Stimulated activated CD4-positive, alpha-beta T cell treated with anti-CD3 and anti-CD28 coated beads, Interleukin-1b, Interleukin-23, amount 100 ng/mL, for 1 hour (primary cell): ENCODE data around the gene PSME3IP1.
"Not testable (repeated sequence)": the region's sequence is repeated elsewhere in the genome, so short reads cannot be mapped to it uniquely, and the experiment has no call there.

ENCODE experiments used
- DNase-seq, 2 donors: peaks; one replicate each; pipeline ENCODE4 v3.0.0-alpha.2; 2020; ENCODE audit warnings: low read depth in 2 of 2

Gene PSME3IP1

GRCh38 chr16:57123974-57124674 is 61.7 kb downstream of the PSME3IP1 start:
- no peak for DNase-seq

- DNase-seq, result no peak
These were observed 62.4 kb downstream of the PSME3IP1 start for GRCh38 chr16:57123216-57123973.

- DNase-seq, result no peak
These were observed 67.3 kb downstream of the PSME3IP1 start for GRCh38 chr16:57118461-57119084.

GRCh38 chr16:57115514-57116182 is 70.2 kb downstream of the PSME3IP1 start:
- no peak for DNase-seq

DNA sequence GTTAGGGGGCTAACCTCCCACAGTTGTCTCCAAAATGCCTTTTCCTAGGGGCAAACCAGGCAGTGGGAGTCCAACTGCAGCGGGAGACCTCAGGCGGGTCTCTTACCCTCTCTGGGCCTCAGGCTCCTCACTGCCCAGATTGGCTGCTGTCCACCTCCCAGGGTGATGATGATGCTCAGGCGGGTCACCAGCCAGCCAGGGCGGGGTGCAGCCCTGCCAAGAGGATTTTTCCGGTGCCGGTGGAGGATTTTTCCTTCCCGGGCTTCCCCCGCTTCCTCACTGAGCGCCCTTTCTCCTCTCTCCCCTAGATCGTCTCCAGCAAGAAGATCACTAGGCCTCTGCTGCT is 70.7 kb downstream of the PSME3IP1 start:
- DNase-seq, result no peak

DNA sequence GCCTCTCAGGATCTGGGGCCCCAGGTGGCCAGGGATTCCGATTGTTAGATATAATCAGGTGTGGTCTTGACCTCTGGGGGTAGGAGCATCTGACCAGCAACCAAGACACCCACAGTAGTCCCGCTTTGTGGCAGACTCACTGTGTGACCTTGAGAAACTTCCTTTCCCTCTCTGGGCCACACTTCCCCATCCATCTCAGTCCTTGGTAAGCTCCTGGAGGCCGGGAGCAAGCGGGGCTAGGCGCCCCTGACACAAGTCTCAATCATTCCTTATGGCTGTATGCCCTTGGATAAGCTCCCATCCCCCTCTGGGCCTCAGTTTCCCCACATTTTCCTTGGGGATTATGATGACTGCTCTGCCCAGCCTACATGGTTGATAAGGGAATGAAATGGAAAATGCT is 72.2 kb downstream of the PSME3IP1 start:
- DNase-seq, result no peak

DNA sequence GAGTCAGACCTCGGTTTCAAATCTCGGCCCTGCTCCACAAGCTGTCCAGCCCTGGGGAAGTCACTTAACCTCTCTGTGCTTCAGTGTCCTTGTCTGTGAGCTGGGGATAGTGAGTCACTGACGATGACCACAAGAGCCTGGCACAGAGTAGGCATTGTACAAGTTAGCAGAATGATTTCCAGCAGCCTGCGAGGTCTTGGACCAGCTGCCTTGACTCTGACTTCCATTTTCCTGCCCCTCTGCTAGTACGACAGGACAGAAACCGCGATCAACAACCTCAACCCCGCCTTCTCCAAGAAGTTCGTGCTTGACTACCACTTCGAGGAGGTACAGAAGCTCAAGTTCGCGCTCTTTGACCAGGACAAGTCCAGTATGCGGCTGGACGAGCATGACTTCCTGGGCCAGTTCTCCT is 72.8 kb downstream of the PSME3IP1 start:
- no peak for DNase-seq

- no peak for DNase-seq
These were observed 73.3 kb downstream of the PSME3IP1 start for GRCh38 chr16:57112403-57113041.

DNA sequence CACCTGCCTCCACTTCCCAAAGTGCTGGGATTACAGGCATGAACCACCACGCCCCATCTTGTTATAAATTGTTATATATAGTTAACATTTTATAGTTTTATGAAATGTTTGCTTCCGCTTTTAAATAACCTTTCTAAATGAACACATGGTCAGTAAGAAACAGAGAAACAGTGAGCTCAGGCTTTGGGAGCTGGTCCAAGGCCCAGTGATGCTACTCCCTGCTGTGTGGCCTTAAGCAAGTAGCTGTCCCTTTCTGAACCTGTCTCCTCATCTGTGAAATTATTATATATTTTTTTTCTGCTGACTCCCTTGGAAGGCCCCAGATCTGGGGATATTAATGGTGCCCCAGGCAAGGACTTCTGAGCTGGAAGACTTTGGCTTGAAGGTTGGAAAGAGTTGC is 74.4 kb downstream of the PSME3IP1 start:
- DNase-seq, result no peak

DNA sequence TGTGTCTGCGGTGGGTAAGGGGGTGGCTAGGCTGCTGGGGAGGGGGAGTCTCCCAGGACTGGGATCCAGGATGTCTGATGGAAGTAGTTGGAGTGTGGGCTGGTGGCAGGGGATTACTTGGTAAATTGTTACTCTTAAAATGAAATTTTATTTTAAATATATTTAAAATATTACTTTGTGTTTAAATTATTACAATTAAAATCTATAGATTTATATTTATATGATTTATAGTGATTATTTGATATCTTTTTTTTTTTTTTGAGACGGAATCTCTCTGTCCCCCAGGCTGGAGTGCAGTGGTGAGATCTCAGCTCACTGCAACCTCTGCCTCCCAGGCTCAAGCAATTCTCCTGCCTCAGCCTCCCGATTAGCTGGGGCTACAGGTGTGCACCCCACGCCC is 74.9 kb downstream of the PSME3IP1 start:
- no peak for DNase-seq

- DNase-seq, result not testable (repeated sequence)
These were observed 76.4 kb downstream of the PSME3IP1 start for GRCh38 chr16:57109259-57110105.

- no peak for DNase-seq
These were observed 77.4 kb downstream of the PSME3IP1 start for GRCh38 chr16:57108432-57108831.

DNA sequence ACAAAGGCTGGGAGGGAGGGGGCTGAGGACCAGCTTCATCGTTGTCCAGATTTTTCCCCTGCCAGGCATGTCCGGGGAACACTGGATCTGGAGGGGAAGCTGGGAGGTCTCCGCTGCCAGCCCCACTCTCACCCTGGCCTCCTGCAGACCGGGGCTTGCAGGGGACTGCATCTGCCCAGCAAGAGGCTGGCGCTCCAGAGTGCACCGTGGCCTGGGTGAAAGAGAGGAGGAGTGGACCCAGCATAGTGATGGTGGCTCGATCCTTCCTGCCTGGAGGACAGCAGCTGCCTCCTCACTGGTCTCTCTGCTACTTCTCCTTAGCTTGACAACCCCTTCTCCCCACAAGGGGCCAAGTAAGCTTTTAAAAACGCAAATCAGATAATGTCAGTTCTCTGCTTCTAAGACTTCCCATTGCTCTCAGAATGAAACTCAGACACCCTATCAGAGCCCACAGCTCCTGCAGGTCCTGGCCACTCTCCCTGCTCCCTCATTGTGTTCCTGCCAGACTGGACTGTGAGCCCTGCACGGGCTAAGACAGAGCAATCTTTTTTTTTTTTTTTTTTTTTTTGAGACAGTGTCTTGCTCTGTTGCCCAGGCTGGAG is 78.4 kb downstream of the PSME3IP1 start:
- DNase-seq, result no peak

GRCh38 chr16:57106767-57107166 is 79.1 kb downstream of the PSME3IP1 start:
- no peak for DNase-seq

GRCh38 chr16:57105184-57105583 is 80.7 kb downstream of the PSME3IP1 start:
- no peak for DNase-seq

- DNase-seq, result no peak
These were observed 81.1 kb downstream of the PSME3IP1 start for GRCh38 chr16:57104706-57105105.

DNA sequence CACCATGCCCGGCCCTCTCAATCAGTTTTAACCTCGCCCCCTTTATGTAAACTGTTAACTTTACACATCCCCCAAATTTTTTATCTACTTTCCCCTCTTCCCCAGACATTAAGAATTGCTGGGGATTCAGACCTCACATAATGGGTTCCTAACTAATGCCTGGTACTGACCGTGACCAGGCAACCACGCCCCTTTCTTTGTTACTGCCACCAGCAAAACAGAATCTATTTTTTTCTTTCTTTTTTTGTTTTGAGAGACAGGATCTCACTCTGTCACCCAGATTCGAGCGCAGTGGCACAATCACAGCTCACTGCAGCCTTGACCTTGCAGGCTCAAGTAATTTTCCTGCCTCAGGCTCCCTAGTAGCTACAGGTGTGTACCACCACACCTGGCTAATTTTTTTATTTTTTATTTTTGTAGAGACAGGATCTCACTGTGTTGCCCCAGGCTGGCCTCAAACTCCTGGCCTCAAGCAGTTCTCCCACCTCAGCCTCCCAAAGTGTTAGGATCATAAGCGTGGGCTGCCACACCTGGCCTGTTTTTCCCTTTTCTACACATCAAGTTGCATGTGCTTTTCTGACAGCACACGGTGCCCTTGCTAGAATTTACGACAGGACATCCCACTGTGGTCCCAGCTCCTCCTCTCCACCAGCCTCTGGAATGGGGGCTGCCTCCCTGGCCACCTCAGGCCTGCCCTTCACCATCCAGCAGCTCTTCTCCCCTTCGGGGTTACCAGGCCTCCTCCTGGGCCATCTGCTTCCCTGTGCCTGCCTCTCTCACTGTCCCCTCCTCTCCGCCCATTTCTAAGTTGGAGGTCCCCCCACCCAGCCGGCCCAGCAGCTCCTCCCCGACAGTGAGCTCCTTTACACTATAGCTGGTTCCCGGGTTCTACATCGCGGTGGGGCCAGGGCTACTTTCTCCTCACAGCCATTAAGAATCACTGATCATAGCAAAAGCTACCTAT is 82.7 kb downstream of the PSME3IP1 start:
- DNase-seq, result no peak
